SIG-M5 (cell line): ENCODE measurements around the gene BEND2.

Source experiments
- DNase-seq: peaks from one replicate; lab custom pipeline; 2025; lab: John Stamatoyannopoulos, UW

BEND2 gene

DNA sequence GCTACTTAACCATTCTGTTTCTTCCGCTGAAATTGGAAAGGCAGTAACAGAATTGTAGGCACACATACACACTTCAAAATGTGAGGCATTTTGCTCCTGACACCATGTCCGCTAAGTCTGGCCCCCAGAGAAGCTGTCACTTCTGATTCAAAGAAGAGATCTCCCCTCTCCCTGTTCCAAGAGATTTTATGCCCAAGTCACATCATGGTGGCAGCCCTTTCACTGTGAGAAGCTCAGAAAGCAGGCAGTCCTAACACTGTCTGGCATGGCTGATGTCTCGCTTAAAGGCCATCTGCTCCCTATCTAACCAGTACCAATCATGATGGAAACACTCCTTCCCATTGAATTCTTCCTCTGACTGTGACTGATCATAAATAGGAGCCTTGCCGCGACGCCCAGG, 83.9 kb downstream of the BEND2 start:
- DNase-seq: no peak

DNA sequence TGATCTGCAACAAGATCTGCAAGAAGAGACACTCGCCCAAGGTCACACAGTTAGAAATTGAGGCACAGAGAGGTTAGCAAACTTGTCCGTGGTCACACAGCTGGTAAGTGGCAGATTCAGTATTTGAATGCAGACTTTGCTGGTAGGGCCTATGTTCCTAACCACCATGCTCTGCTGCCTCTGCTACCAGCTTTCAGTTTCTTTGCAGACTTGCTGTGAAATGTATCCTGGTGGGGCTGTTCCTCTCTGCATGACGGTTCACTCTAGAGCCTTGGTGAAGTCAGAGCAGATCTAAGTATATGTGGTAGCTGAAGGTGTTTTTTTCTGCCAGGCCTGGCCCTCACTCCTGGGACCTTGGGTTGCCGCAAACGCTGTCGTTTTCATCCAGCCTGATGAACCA, 87.1 kb downstream of the BEND2 start:
- DNase-seq: no peak

DNA sequence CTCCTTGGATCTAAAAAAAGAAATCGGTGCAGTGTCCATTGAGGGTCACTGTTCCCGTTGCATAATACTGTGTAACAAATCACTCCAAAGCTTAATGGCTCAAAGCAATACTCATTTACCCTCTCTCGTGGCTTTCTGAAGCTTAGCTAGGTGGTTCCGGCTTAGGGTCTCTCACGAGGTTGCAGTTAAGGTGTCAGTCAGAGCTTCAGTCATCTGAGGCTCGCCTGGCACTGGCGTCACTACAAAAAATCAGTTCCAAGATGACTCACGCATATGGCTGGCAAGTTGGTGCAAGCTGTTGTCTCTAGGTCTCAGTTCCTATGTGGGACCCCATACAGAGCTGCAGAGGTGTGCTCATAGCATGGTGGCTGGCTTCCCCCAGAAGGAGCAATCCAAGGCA, 91.0 kb downstream of the BEND2 start:
- DNase-seq: no peak

DNA sequence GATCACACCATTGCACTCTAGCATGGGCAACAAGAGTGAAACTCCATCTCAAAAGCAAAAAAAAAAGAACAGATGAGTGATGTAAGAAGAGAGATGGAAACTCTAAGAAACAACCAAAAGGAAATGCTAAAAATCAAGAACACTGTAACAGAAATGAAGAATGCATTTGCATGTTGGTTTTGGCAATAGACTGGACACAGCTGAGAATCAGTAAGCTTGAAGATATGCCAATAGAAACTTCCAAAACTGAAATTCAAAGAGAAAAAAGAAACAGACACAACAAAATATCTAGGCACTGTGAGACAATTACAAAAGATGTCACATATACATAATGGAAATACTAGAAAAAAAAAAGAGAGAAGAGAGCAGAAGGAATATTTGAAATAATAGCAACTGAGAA, 93.7 kb downstream of the BEND2 start:
- DNase-seq: no peak

DNA sequence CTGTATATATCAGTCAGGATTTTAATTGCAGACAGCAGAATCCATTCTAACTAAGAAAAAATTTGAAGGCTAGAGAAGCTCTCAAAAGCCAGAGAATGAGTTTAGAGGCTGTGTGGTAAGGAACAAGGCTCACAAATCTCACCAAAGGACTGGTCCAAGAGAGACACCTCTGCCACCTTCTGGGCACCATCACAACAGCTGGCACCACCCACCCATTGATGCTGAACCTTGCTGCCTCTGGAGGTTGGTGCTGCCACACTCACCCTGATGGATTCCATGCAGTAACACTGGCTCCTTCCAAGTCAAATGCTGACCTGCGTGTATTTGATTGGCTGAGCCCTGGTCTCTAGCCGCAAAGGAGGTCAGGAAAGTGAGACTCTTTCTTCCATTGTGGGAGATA, 100.8 kb downstream of the BEND2 start:
- DNase-seq: no peak
